ENCODE measurements around the gene PIM3.

- TF ChIP-seq CTCF (IDR thresholded peaks at IDR 0.05) (no peak), POLR2A (IDR thresholded peaks at IDR 0.05) (no peak), POLR2AphosphoS5 (IDR thresholded peaks at IDR 0.05; ENCODE audit: insufficient read depth in 1 of 2, low read depth in 1 of 2) (no peak)
Observed at GRCh38 chr22:49934160-49934890, 26.2 kb upstream of the PIM3 start.
